GM12878 (cell line): ENCODE measurements around the gene PKD1L1. TPM values are rescaled to one million over a fixed set of nuclear protein-coding genes. Genes with fewer than 3 reads are reported as not detected.

Experiments
- ATAC-seq: fragments of 200-7000 bp; cut with Tn5 transposase; 3 replicates; pipeline ENCODE4 v1.9.1; 2020; ENCODE audit warnings: mild to moderate bottlenecking, moderate library complexity
- BruUV-seq: library from RNA; stranded (reverse); fragments of 400-500 nt; replicated peaks from 2 replicates; lab custom pipeline; 2021; lab: Mats Ljungman, UMichigan
- CTCF ChIA-PET: fragments of 300-600 bp; sonication (Branson Sonifier 250); formaldehyde crosslinking; extraction: SDS; loops from one replicate; lab custom pipeline; 2021; ENCODE audit warnings: inconsistent platforms; lab: Yijun Ruan, JAX
- POLR2A ChIA-PET: fragments of 350-600 bp; formaldehyde crosslinking; extraction: SDS; loops from one replicate; lab custom pipeline; 2021; ENCODE audit warnings: inconsistent platforms; lab: Charles Lee
- RAD21 ChIA-PET: fragments of 300-600 bp; sonication (Branson Sonifier 250); formaldehyde crosslinking; loops from one replicate; lab custom pipeline; 2023; ENCODE audit warnings: antibody characterized with exemption; ENCODE audit not compliant: unreplicated experiment; lab: Charles Lee
- SMC1A ChIA-PET: fragments of 300-600 bp; sonication (Branson Sonifier 250); formaldehyde crosslinking; loops from one replicate; lab custom pipeline; 2023; ENCODE audit not compliant: unreplicated experiment, uncharacterized antibody; lab: Charles Lee
- DNase-seq: peaks from one replicate; pipeline ENCODE4 v3.0.0-alpha.2; 2011; ENCODE audit warnings: low read depth, low spot score
- FAIRE-seq: peaks from 3 replicates; lab custom pipeline; 2011; peaks lifted over from hg19 to GRCh38; lab: Jason Lieb, UNC
- H2AFZ ChIP-seq: 2 replicates; pipeline ENCODE4 v1.6.0; 2011; ENCODE audit warnings: low read depth, low read length, control low read depth; ENCODE audit not compliant: control insufficient read depth
- H3K27ac ChIP-seq: 2 replicates; pipeline ENCODE4 v1.5.1; 2011; ENCODE audit warnings: control low read depth; ENCODE audit not compliant: control insufficient read depth, insufficient read depth
- H3K27me3 ChIP-seq, 2 experiments: replicated peaks in 1 of 2; 2 replicates each; pipeline versions ENCODE4 v1.6.0 to v1.6.1; 2011; ENCODE audit warnings: low read length in 1 of 2; ENCODE audit not compliant: control insufficient read depth in 2 of 2, insufficient read depth in 2 of 2
- H3K36me3 ChIP-seq, 2 experiments: 2 replicates each; pipeline ENCODE4 v1.5.1; 2011; ENCODE audit warnings: low read length in 1 of 2; ENCODE audit not compliant: control insufficient read depth in 2 of 2, insufficient read depth in 2 of 2
- H3K4me1 ChIP-seq: 2 replicates; pipeline ENCODE4 v1.6.1; 2011; ENCODE audit warnings: mild to moderate bottlenecking, low read length, moderate library complexity, mixed read lengths; ENCODE audit not compliant: control insufficient read depth, insufficient read depth
- H3K4me2 ChIP-seq: 2 replicates; pipeline ENCODE4 v1.6.0; 2011; ENCODE audit warnings: control low read depth; ENCODE audit not compliant: control insufficient read depth, insufficient read depth
- H3K4me3 ChIP-seq: fragments of 200-600 bp; sonication (generic); 2 replicates; pipeline ENCODE4 v1.5.1; 2016
- H3K79me2 ChIP-seq: 2 replicates; pipeline ENCODE4 v1.6.0; 2011; ENCODE audit warnings: low read length; ENCODE audit not compliant: control insufficient read depth, insufficient read depth
- H3K9ac ChIP-seq: 2 replicates; pipeline ENCODE4 v1.8.0; 2011; ENCODE audit warnings: low read length, control low read depth, mixed read lengths; ENCODE audit not compliant: control insufficient read depth, insufficient read depth
- H3K9me3 ChIP-seq: replicated peaks from 3 replicates; pipeline ENCODE4 v1.5.1; 2011; ENCODE audit warnings: mild to moderate bottlenecking, low read length; ENCODE audit not compliant: control insufficient read depth, insufficient read depth
- H4K20me1 ChIP-seq: 2 replicates; pipeline ENCODE4 v1.6.0; 2011; ENCODE audit not compliant: control insufficient read depth, insufficient read depth
- CTCF ChIP-seq, 3 experiments: IDR thresholded peaks in 2 of 3; conservative IDR thresholded peaks in 1 of 3; 2 replicates each; pipeline ENCODE4 v1.5.1; 2011; ENCODE audit warnings: low read depth in 3 of 3, low read length in 3 of 3, mild to moderate bottlenecking in 3 of 3, control low read depth in 2 of 3, moderate library complexity in 2 of 3, inconsistent platforms in 1 of 3, mixed read lengths in 1 of 3; ENCODE audit not compliant: control insufficient read depth in 2 of 3, insufficient read depth in 1 of 3; ENCODE audit errors: extremely low read depth in 1 of 3
- FOS ChIP-seq: IDR thresholded peaks from 3 replicates; pipeline ENCODE4 v1.6.1; 2011; ENCODE audit warnings: borderline replicate concordance; ENCODE audit not compliant: insufficient read length; ENCODE audit errors: extremely low read depth
- POU2F2 ChIP-seq: IDR thresholded peaks from 3 replicates; pipeline ENCODE4 v1.6.1; 2011; ENCODE audit warnings: low read depth, mild to moderate bottlenecking, low read length, borderline replicate concordance
- STAT1 ChIP-seq: fragments of 450-650 bp; conservative IDR thresholded peaks from 2 replicates; pipeline ENCODE4 v1.6.1; 2014; ENCODE audit warnings: antibody characterized with exemption, mild to moderate bottlenecking
- STAT3 ChIP-seq: IDR thresholded peaks from 2 replicates; pipeline ENCODE4 v1.6.1; 2011; ENCODE audit warnings: low read depth, low read length, improper control_type of control experiment
- TCF3 ChIP-seq: IDR thresholded peaks from 2 replicates; pipeline ENCODE4 v1.6.1; 2012; ENCODE audit warnings: low read depth, mild to moderate bottlenecking, low read length, borderline replicate concordance; ENCODE audit not compliant: insufficient read depth
- USF2 ChIP-seq: IDR thresholded peaks from 2 replicates; pipeline ENCODE4 v1.6.1; 2011; ENCODE audit warnings: low read depth, low read length, improper control_type of control experiment, borderline replicate concordance
- WGBS: methylation state at CpG from one replicate; pipeline ENCODE4 v1.1.6; 2016; ENCODE audit warnings: low lambda C conversion rate; ENCODE audit not compliant: insufficient replicate concordance, insufficient coverage; ENCODE audit errors: missing lambda C conversion rate; 5-methylcytosine and 5-hydroxymethylcytosine counted together
- in situ Hi-C: fragments of 300-500 bp; cut with MboI; formaldehyde crosslinking; loops from 9 replicates; pipeline ENCODE4 v1.14.3; 2018; ENCODE audit warnings: mixed read lengths
- intact Hi-C: fragments of 100-400 bp; cut with micrococcal nuclease; formaldehyde crosslinking; loops from one replicate; pipeline ENCODE4 v1.14.2; 2022; ENCODE audit not compliant: unreplicated experiment
- polyA plus RNA-seq, 11 experiments: library from polyadenylated mRNA; depleted of rRNA in 4 of 11; unstranded in 6 of 11; stranded (reverse) in 5 of 11; fragments of >200 nt; fragmentation: Nextera tagmentation in 4 of 11; fragmentation: Illumina TruSeq in 1 of 11; extraction: Ambion mirVana in 4 of 11; extraction: Trizol in 1 of 11; gene quantifications; 1 replicate in 1 of 11; 2 replicates in 10 of 11; pipeline versions ENCODE4 v1.2.1 to v1.2.3, GENCODE V29; 2011 to 2016; ENCODE audit warnings: inconsistent platforms in 2 of 11, missing spikeins in 2 of 11, low read depth in 1 of 11
- total RNA-seq, 4 experiments: library from RNA; depleted of rRNA in 3 of 4; stranded (reverse); fragments of >200 nt in 3 of 4; fragmentation: Illumina TruSeq in 1 of 4; extraction: Trizol in 1 of 4; gene quantifications; 2 replicates each; pipeline versions ENCODE4 v1.2.1 to v1.2.3, GENCODE V29; 2013 to 2021

Gene PKD1L1
- total and polyA plus RNA-seq, 10 of the 15 experiments (the other 5 are each of a cell fraction or from before 2014, with no cell fraction given) = under 0.01 to 0.05 (median 0.02) TPM; not detected in 3

- WGBS = 44% methylated on average over 4 of the region's 4 CpGs
- Histone ChIP-seq H4K20me1 (no peaks in the 10 kb centered on the region), H3K27ac (no peak overlapping the region), H3K79me2 (no peaks in the 10 kb centered on the region), H3K36me3 (no peaks in the 10 kb centered on the region), H3K9ac (no peak overlapping the region), H3K4me2 (no peak overlapping the region), H3K27me3 (no peaks in the 10 kb centered on the region), H3K9me3 (no peaks in the 10 kb centered on the region), H2AFZ (no peak overlapping the region), H3K4me3 (no peak overlapping the region), H3K4me1 (no peaks in the 10 kb centered on the region)
- ChIA-PET POLR2A (no interaction called here), CTCF (interaction anchor here (0.5 kb wide), 1 partner anchor 45 kb away, joined by 3 read pairs; no protein-coding TSS in a partner anchor), SMC1A (interaction anchor here (1.1 kb wide), 1 partner anchor 41 kb away, joined by 3 read pairs; no protein-coding TSS in a partner anchor), RAD21 (no interaction called here)
- BruUV-seq = no TSS peak
- in situ Hi-C loops (no loop called here), intact Hi-C loops (no loop called here)
- FAIRE-seq = no peak
- no peak for TF ChIP-seq STAT1
- ATAC-seq = no peak
- no peak for DNase-seq
These were observed 175.8 kb downstream of the PKD1L1 start for GRCh38 chr7:47772492-47772891.

GRCh38 chr7:47771990-47772360 is 176.3 kb downstream of the PKD1L1 start:
- no peaks in the 10 kb centered on the region for H3K4me1 ChIP-seq
- BruUV-seq = no TSS peak
- no peaks in the 10 kb centered on the region for H3K36me3 ChIP-seq
- H3K9ac ChIP-seq = no peak overlapping the region
- FAIRE-seq (no peak), ATAC-seq (no peak), DNase-seq (no peak)
- ChIA-PET POLR2A (no interaction called here), RAD21 (no interaction called here), SMC1A (no interaction called here), CTCF (interaction anchor here (0.5 kb wide), 1 partner anchor 44 kb away, joined by 3 read pairs; no protein-coding TSS in a partner anchor)
- no peak overlapping the region for H3K4me2 ChIP-seq
- no peak overlapping the region for H2AFZ ChIP-seq
- WGBS = 12% methylated on average over 5 of the region's 5 CpGs
- H3K79me2 ChIP-seq = no peaks in the 10 kb centered on the region
- no peaks in the 10 kb centered on the region for H3K9me3 ChIP-seq
- in situ Hi-C loops = no loop called here
- H3K27ac ChIP-seq = no peak overlapping the region
- intact Hi-C loops = no loop called here
- H4K20me1 ChIP-seq = no peaks in the 10 kb centered on the region
- no peaks in the 10 kb centered on the region for H3K27me3 ChIP-seq
- TF ChIP-seq POU2F2 = no peak
- no peak for TF ChIP-seq FOS
- TF ChIP-seq TCF3 = no peak
- TF ChIP-seq STAT3 = no peak
- TF ChIP-seq USF2 = no peak
- no peak for TF ChIP-seq CTCF (IDR thresholded peaks at IDR 0.05 in 2 of 3, conservative IDR thresholded peaks at IDR 0.05 in 1 of 3; ENCODE audit: control insufficient read depth in 2 of 3, extremely low read depth in 1 of 3, insufficient read depth in 1 of 3, low read depth in 3 of 3, low read length in 3 of 3)
- no peak overlapping the region for H3K4me3 ChIP-seq
